ENCODE data around the gene CD99.
"Not testable (repeated sequence)": the region's sequence is repeated elsewhere in the genome, so short reads cannot be mapped to it uniquely, and the experiment has no call there.

The CD99 gene

DNA sequence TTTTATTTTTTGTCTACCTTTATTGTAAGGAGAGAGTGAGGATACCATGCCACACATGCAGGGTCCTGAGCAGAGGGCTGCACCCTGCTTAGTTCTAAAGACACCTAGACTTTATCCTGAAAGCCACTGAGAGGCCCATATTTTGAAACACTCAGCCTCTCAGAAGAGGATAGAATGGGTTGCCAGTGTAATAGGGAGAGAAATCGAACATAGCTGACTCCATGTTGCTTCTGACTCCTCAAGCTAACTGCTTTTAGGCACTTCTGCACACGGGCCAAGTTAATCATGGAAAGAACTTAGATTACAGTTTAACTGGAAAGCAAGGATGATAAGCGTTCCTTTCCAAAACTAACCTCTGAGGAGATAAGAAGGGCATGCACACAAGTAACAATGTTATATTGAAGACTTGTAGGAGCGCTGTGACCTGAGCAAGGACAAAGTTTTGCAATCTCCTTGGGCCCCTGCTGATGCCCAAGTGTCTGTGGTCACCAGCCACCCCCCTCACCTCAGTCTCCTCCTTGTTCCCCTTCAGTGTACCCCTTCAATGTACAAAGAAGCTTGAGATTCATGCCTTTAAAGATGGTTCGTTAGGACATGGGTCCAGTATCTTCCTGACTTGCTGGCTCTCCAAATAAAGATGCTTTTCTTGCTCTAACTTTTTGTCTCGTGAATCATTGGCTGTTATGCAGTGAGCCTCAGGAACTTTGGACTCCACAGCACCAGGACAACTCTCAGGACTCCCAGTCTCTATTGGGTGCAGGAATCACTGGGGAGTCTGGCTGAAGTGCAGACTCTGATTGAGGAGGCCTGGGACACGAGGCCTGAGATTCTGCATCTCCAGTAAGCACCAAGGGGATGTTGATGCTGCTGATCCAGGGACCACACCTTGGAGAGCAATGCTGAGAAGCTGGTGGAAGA, 25.4 kb upstream of the CD99 start:
- Mint-ChIP-seq H3K4me1 (no peaks in the 10 kb centered on the region), H3K27ac (no peak overlapping the region), H3K36me3 (peaks cover 4% of the 10 kb centered on the region), H3K27me3 (no peaks in the 10 kb centered on the region), H3K9me3 (no peaks in the 10 kb centered on the region), H3K4me3 (no peak overlapping the region)

GRCh38 chrX:2666491-2666890, 24.6 kb upstream of the CD99 start:
- H3K4me3 Mint-ChIP-seq: no peak overlapping the region
- no peaks in the 10 kb centered on the region for H3K27me3 Mint-ChIP-seq
- peaks cover 4% of the 10 kb centered on the region for H3K36me3 Mint-ChIP-seq
- H3K4me1 Mint-ChIP-seq: no peaks in the 10 kb centered on the region
- no peaks in the 10 kb centered on the region for H3K9me3 Mint-ChIP-seq
- H3K27ac Mint-ChIP-seq: no peak overlapping the region

- peaks cover 6% of the 10 kb centered on the region for H3K36me3 Mint-ChIP-seq
- H3K27ac Mint-ChIP-seq: no peak overlapping the region
- no peaks in the 10 kb centered on the region for H3K27me3 Mint-ChIP-seq
Measured at GRCh38 chrX:2670978-2671377, 20.1 kb upstream of the CD99 start.

DNA sequence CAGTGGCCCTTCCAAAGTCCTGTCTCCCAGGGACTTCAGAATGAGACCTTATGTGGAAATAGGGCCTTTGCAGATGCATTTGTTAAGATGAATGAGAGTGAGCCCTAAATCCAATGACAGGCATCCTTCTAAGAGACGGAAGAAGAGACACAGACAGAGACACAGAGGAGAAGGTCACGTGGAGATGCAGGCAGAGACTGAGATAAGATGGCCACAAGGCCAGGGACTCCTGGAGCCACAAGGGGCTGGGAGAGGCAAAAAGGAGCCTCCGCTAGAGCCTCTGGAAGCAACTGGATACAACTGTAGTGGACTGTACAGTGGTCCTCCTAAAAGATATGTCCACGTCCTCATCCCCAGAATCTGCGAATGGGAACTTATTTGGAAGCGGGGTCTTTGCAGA, 19.0 kb upstream of the CD99 start:
- no peaks in the 10 kb centered on the region for H3K9me3 Mint-ChIP-seq
- H3K27me3 Mint-ChIP-seq: no peaks in the 10 kb centered on the region
- H3K36me3 Mint-ChIP-seq: peaks cover 4% of the 10 kb centered on the region
- H3K27ac Mint-ChIP-seq: no peak overlapping the region
- no peak overlapping the region for H3K4me3 Mint-ChIP-seq
- H3K4me1 Mint-ChIP-seq: no peaks in the 10 kb centered on the region

More at GRCh38 chrX:2670978-2671377, 20.1 kb upstream of the CD99 start:
- Mint-ChIP-seq H3K4me3 (no peak overlapping the region), H3K9me3 (no peaks in the 10 kb centered on the region), H3K4me1 (no peaks in the 10 kb centered on the region)

GRCh38 chrX:2673611-2674010, 17.5 kb upstream of the CD99 start:
- Mint-ChIP-seq H3K4me3 (no peak overlapping the region), H3K27me3 (no peaks in the 10 kb centered on the region), H3K9me3 (no peaks in the 10 kb centered on the region), H3K4me1 (no peaks in the 10 kb centered on the region), H3K27ac (no peak overlapping the region), H3K36me3 (peaks cover 7% of the 10 kb centered on the region)

- not testable (repeated sequence) for H3K27me3 Mint-ChIP-seq, H3K9me3 Mint-ChIP-seq, H3K4me1 Mint-ChIP-seq, H3K36me3 Mint-ChIP-seq, H3K27ac Mint-ChIP-seq, H3K4me3 Mint-ChIP-seq
Measured at GRCh38 chrX:2675657-2676200, 15.4 kb upstream of the CD99 start.

DNA sequence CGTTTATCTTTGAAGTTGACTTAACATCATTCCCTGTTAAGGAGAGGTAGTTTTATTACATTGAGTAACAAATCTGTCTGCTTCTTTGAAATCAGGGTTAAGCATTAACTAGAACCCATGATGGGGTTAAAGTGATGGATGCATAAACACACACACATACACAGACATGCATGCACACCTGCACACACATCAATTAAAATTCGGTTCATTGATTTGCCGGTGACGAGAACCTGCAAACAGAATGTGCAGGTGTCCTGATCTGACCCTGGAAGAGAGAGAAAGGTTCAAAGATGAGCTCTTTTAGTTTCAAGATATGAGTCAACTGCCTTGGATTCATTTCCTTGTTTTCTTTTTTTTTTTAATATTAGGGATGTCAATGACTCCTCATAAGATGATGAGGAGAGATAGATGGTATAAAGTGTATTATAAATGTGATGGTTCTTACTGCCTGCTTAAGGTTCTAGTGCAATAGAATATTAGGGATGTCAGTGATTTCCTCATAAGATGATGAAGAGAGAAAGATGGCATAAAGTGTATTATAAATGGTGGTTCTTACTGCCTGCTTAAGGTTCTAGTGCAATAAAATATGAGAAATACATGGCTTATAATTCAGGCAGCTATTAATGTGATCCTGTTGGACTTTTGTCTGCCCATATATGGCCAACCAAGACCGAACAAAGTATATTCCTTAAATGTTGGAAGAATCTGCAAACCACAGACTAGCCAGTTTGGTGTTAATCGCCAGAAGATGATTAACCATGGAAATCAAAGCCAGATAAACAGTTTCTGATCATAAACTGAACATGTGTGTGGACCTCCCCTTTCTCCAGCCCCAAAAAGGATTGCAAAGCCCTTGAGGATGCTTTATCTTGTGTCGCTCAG, 14.1 kb upstream of the CD99 start:
- Mint-ChIP-seq H3K9me3 (no peaks in the 10 kb centered on the region), H3K27me3 (no peaks in the 10 kb centered on the region), H3K4me1 (no peaks in the 10 kb centered on the region), H3K36me3 (peaks cover 9% of the 10 kb centered on the region), H3K27ac (no peak overlapping the region), H3K4me3 (no peak overlapping the region)

- no peaks in the 10 kb centered on the region for H3K4me1 Mint-ChIP-seq
- H3K27me3 Mint-ChIP-seq: no peaks in the 10 kb centered on the region
- H3K27ac Mint-ChIP-seq: no peak overlapping the region
- no peak overlapping the region for H3K4me3 Mint-ChIP-seq
- H3K36me3 Mint-ChIP-seq: peaks cover 7% of the 10 kb centered on the region
- no peaks in the 10 kb centered on the region for H3K9me3 Mint-ChIP-seq
Measured at GRCh38 chrX:2677764-2678163, 13.3 kb upstream of the CD99 start.

DNA sequence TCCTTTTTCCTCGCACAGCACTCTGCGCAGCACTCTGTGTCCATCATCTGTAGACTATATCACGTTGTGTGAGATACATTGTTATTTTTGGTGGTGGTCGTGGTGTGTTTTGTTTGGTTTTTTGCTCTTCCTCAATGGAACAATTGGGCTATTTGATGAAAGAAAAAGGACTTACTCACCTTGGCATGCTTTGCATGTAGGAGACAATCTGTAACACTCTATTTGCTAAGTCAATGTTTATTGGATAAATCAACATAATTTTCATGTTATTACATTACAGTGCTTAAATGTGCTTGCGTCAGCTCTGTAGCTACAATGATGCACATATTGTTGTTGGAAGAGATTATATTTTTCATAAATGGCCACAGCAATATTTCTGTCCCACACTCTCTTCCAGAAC, 12.5 kb upstream of the CD99 start:
- Mint-ChIP-seq H3K27ac (no peak overlapping the region), H3K36me3 (peaks cover 7% of the 10 kb centered on the region), H3K27me3 (no peaks in the 10 kb centered on the region), H3K9me3 (no peaks in the 10 kb centered on the region), H3K4me3 (no peak overlapping the region), H3K4me1 (no peaks in the 10 kb centered on the region)

DNA sequence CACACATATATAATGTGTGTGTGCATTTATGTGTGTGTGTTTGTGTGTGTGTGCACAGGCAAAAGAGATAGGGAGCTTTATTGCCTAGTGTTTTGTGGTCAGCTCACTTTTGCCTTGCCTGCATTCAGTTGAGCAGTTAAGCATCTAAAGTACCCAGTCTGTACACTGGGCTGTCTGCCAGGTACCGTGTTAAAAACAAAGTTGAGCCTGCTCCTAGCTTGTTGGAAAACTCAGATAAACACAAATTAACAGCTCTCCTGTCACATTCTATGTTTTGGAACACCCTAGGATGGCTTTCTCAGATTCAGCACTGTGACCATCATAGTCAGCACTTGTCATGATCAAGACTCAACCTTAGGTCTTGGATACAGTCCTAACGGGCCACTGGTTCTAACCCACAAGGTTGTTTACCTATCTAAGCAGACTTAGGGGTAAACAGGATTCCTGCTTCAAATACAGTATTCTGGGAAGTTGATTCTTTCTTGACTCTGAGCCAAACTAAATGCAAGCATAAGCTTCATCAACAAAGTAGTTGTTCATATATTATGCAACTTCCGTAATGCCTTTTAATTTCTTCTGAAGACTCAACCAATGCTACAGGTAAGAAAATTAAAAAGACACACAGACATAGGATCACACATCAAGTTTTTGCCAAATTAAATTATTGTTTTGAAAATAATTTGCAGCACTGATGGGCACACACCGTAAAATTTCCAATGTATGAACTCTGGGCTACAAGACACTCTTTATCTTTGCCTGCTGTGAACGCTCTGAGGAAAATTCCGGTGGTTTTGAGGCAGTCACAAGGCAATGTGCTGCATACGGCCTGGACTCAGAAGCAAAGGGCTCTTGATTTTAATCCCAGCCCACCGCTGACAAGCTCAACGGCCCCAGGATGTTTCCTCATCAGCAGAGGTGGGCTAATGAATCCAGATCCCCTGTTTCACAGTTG, 11.3 kb upstream of the CD99 start:
- no peak overlapping the region for H3K27ac Mint-ChIP-seq
- no peaks in the 10 kb centered on the region for H3K27me3 Mint-ChIP-seq
- H3K4me3 Mint-ChIP-seq: no peak overlapping the region
- H3K9me3 Mint-ChIP-seq: no peaks in the 10 kb centered on the region
- peaks cover 7% of the 10 kb centered on the region for H3K36me3 Mint-ChIP-seq
- no peaks in the 10 kb centered on the region for H3K4me1 Mint-ChIP-seq

DNA sequence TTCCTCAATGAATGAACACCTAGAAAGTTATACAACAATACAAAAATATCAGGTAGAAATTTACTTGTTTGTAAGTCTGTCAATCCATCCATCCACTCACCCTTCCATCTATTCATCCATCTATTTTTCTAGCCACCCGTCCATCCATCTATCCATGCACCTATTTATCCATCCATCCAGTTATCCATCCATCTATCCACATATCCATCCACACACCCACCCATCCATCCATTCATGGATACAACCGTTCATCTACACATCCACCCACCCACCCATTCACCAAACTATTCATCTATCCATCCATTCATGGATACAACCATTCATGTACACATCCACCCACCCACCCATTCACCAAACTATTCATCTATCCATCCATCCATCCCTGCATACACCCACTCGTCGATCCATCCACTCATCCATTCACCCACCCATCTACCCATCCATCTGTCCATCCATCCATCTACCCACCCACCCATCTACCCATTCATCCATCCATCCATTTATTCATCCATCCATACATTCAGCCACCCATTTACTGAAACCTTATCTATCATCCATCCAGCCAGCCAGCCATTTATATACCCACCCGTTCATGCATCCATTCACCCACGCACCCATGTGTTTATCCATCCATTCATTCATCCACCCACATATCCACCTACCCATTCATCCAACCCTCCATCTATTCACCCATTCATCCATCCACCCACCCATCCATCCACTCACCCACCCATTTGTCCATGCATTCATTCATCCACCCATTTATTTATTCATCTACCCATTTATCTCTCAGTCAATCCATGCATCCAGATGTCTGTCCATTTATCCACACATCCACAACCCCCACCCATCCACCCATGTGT, 10.4 kb upstream of the CD99 start:
- Mint-ChIP-seq H3K4me3 (no peak overlapping the region), H3K27me3 (no peaks in the 10 kb centered on the region), H3K36me3 (peaks cover 8% of the 10 kb centered on the region), H3K4me1 (no peaks in the 10 kb centered on the region), H3K9me3 (no peaks in the 10 kb centered on the region), H3K27ac (no peak overlapping the region)

- Mint-ChIP-seq H3K36me3 (peaks cover 9% of the 10 kb centered on the region), H3K27me3 (no peaks in the 10 kb centered on the region), H3K4me1 (no peaks in the 10 kb centered on the region), H3K4me3 (no peak overlapping the region), H3K9me3 (no peaks in the 10 kb centered on the region), H3K27ac (no peak overlapping the region)
Measured at GRCh38 chrX:2682565-2683177, 8.4 kb upstream of the CD99 start.

GRCh38 chrX:2684256-2684655, 6.8 kb upstream of the CD99 start:
- Mint-ChIP-seq H3K36me3 (peaks cover 6% of the 10 kb centered on the region), H3K4me1 (no peaks in the 10 kb centered on the region), H3K4me3 (no peak overlapping the region), H3K27me3 (no peaks in the 10 kb centered on the region), H3K9me3 (no peaks in the 10 kb centered on the region), H3K27ac (no peak overlapping the region)

- H3K4me3 Mint-ChIP-seq: no peak overlapping the region
- H3K9me3 Mint-ChIP-seq: no peaks in the 10 kb centered on the region
- H3K36me3 Mint-ChIP-seq: peaks cover 3% of the 10 kb centered on the region
- H3K27ac Mint-ChIP-seq: no peak overlapping the region
- H3K27me3 Mint-ChIP-seq: no peaks in the 10 kb centered on the region
- H3K4me1 Mint-ChIP-seq: no peaks in the 10 kb centered on the region
Measured at GRCh38 chrX:2685886-2686285, 5.2 kb upstream of the CD99 start.
